Fibroblast of pulmonary artery (primary cell): Measurements from ENCODE around the gene RTN3.

Source experiments
- DNase-seq: peaks from one replicate; pipeline ENCODE4 v3.0.0-alpha.2; 2010; ENCODE audit warnings: low read depth
- H3K4me3 ChIP-seq: replicated peaks from 2 replicates; pipeline ENCODE4 v1.5.1; 2011; ENCODE audit warnings: low read depth, mild to moderate bottlenecking, control low read depth, low read length, moderate library complexity
- TF ChIP-seq, protein P1 (sequence below): IDR thresholded peaks from 2 replicates; pipeline ENCODE4 v1.5.1; 2011; ENCODE audit warnings: mild to moderate bottlenecking, control low read depth, low read length, inconsistent platforms; ENCODE audit errors: missing control alignments

Gene RTN3

GRCh38 chr11:63785823-63786222 is 104.5 kb downstream of the RTN3 start:
- TF ChIP-seq, protein P1, sequence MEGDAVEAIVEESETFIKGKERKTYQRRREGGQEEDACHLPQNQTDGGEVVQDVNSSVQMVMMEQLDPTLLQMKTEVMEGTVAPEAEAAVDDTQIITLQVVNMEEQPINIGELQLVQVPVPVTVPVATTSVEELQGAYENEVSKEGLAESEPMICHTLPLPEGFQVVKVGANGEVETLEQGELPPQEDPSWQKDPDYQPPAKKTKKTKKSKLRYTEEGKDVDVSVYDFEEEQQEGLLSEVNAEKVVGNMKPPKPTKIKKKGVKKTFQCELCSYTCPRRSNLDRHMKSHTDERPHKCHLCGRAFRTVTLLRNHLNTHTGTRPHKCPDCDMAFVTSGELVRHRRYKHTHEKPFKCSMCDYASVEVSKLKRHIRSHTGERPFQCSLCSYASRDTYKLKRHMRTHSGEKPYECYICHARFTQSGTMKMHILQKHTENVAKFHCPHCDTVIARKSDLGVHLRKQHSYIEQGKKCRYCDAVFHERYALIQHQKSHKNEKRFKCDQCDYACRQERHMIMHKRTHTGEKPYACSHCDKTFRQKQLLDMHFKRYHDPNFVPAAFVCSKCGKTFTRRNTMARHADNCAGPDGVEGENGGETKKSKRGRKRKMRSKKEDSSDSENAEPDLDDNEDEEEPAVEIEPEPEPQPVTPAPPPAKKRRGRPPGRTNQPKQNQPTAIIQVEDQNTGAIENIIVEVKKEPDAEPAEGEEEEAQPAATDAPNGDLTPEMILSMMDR = no peak
- no peak overlapping the region for H3K4me3 ChIP-seq
- DNase-seq = no peak

GRCh38 chr11:63791495-63792167 is 110.3 kb downstream of the RTN3 start:
- TF ChIP-seq, protein P1 = no peak
- DNase-seq = no peak
- H3K4me3 ChIP-seq = no peak overlapping the region

GRCh38 chr11:63793161-63793560 is 111.9 kb downstream of the RTN3 start:
- TF ChIP-seq, protein P1 = no peak
- H3K4me3 ChIP-seq = no peak overlapping the region

GRCh38 chr11:63795066-63795465 is 113.8 kb downstream of the RTN3 start:
- H3K4me3 ChIP-seq = no peak overlapping the region
- no peak for DNase-seq
- TF ChIP-seq, protein P1 = no peak

More at GRCh38 chr11:63793161-63793560, 111.9 kb downstream of the RTN3 start:
- DNase-seq = no peak

DNA sequence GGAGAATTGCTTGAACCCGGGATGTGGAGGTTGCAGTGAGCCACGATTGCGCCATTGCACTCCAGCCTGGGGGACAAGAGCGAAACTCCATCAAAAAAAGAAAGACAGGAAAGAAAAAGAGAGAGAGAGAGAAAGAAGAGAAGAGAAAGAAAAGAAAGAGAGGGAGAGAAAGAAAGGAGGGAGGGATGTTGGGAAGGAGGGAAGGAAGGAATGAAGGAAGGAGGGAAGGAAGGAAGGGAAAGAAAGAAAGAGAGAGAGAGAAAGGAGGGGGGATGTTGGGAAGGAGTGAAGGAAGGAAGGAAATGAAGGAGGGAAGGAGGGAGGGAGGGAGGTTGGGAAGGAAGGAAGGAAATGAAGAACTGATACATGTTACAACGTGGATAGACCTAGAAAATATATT is 119.6 kb downstream of the RTN3 start:
- DNase-seq = no peak
- TF ChIP-seq, protein P1 = no peak
- no peak overlapping the region for H3K4me3 ChIP-seq

DNA sequence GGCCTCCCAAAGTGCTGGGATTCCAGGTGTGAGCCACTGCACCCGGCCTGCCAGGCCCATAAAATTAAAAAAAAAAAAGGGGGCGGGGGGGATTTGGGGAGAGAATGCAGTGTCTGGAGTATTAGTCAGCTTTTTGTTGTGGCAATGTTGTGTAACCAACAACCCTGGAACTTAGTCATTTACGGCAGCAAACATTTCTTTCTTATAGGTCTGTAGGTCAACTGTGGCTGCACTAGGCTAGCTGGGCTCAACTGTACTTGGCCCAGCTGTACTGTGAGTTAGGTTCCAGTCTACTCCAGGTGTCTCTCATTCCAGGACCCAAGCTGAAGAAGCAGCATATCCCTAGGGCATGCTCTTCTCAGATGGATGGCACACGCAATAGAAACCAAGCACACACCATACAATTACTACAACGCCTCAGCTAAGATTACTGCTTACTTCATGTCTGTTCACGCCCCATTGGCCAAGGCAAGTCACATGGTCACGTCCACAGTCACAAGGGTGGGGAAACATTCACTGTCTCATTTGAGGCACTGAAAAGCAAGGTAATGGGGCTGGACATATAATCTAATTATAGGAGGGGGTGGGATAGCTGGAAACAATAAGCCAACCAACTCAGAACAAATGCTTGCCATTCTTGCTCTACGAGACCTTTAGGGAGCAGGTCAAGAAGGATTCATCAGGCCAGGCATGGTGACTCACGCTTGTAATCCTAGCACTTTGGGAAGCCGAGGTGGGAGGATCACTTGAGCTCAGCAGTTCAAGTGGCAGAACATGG is 121.5 kb downstream of the RTN3 start:
- H3K4me3 ChIP-seq = no peak overlapping the region
- peak; percentile 72 for DNase-seq
- TF ChIP-seq, protein P1 = no peak
